OCI-LY1 (cell line): ENCODE data around the gene GXYLT2.

Experiments used
- CTCF ChIP-seq: fragments of 200-600 bp; sonication (generic), shearing (Covaris generic); IDR thresholded peaks from 2 replicates; pipeline ENCODE4 v1.5.1; 2017; ENCODE audit warnings: mild to moderate bottlenecking, antibody characterized with exemption, low read length, moderate library complexity, mixed read lengths
- EZH2 ChIP-seq: fragments of 200-600 bp; sonication (generic), shearing (Covaris generic); IDR thresholded peaks from 2 replicates; pipeline ENCODE4 v1.8.0; 2017; ENCODE audit warnings: borderline replicate concordance, mixed run types, mild to moderate bottlenecking, antibody characterized with exemption, low read length, moderate library complexity, mixed read lengths

GRCh38 chr3:72998466-72998865, 110.6 kb downstream of the GXYLT2 start:
- no peak for TF ChIP-seq EZH2
- no peak for TF ChIP-seq CTCF
